Testis (tissue), 3 donors: ENCODE results near the gene PWP2. TPM values are rescaled to one million over a fixed set of nuclear protein-coding genes. Genes with fewer than 3 reads are reported as not detected.
"Not testable (repeated sequence)": the region's sequence is repeated elsewhere in the genome, so short reads cannot be mapped to it uniquely, and the experiment has no call there.

Experiments used
- DNase-seq: peaks from one replicate; pipeline ENCODE4 v3.0.0-alpha.2; 2019
- H3K27ac ChIP-seq, 2 donors: fragments of 200-600 bp; sonication (generic); one replicate each; pipeline ENCODE4 v1.5.1; 2019
- H3K27me3 ChIP-seq: fragments of 200-600 bp; sonication (generic); one replicate; pipeline ENCODE4 v1.5.1; 2019
- H3K36me3 ChIP-seq: fragments of 200-600 bp; sonication (generic); one replicate; pipeline ENCODE4 v1.5.1; 2017; ENCODE audit warnings: low read depth; ENCODE audit errors: missing control alignments
- H3K4me1 ChIP-seq: fragments of 200-600 bp; sonication (generic); one replicate; pipeline ENCODE4 v1.5.1; 2019
- H3K4me3 ChIP-seq, 2 donors: fragments of 200-600 bp; sonication (generic); one replicate each; pipeline ENCODE4 v1.5.1; 2017 to 2019
- H3K9me3 ChIP-seq: fragments of 200-600 bp; sonication (generic); one replicate; pipeline ENCODE4 v1.5.1; 2017
- CTCF ChIP-seq, 3 experiments: fragments of 450-650 bp in 2 of 3; fragments of 200-600 bp in 1 of 3; sonication (generic) in 1 of 3; IDR thresholded peaks; one replicate each; pipeline ENCODE4 v1.5.1; 2016 to 2019; ENCODE audit warnings: antibody characterized with exemption in 3 of 3, mild to moderate bottlenecking in 2 of 3, moderate library complexity in 1 of 3
- POLR2A ChIP-seq: fragments of 450-650 bp; IDR thresholded peaks from one replicate; pipeline ENCODE4 v1.6.1; 2017; ENCODE audit warnings: antibody characterized with exemption, mild to moderate bottlenecking, moderate library complexity
- WGBS, 2 donors: methylation state at CpG; one replicate each; pipeline ENCODE4 v1.1.5; 2018; 5-methylcytosine and 5-hydroxymethylcytosine counted together
- intact Hi-C: fragments of 100-400 bp; cut with DNase I; formaldehyde crosslinking; loops from one replicate; pipeline ENCODE4 v1.15.1; 2023; ENCODE audit warnings: low total_unique reads
- polyA plus RNA-seq: library from polyadenylated mRNA; stranded (reverse); fragments of 350-450 nt; fragmentation: Illumina TruSeq; extraction: RNeasy Lipid Tissue Mini Kit (QIAGEN cat#74804); gene quantifications from one replicate; pipeline ENCODE4 v1.2.3, GENCODE V29; 2014; ENCODE audit warnings: low read depth, low replicate concordance; ENCODE audit not compliant: insufficient read depth
- total RNA-seq, 2 donors: library from RNA; depleted of rRNA; stranded (reverse); fragments of >200 nt; gene quantifications; one replicate each; pipeline ENCODE4 v1.2.3, GENCODE V29; 2016

PWP2 gene
- total and polyA plus RNA-seq, 3 donors from 2014 or later = 7.8 to 23.7 (median 10.8) TPM

- WGBS, 2 donors = 80 to 86% methylated on average over 1 of the region's 1 CpG
- H3K27me3 ChIP-seq = no peaks in the 10 kb centered on the region
- no peaks in the 10 kb centered on the region for H3K36me3 ChIP-seq
- H3K27ac ChIP-seq = no peak overlapping the region
- no peak overlapping the region for H3K4me3 ChIP-seq
- H3K4me1 ChIP-seq = no peaks in the 10 kb centered on the region
- no peak for TF ChIP-seq POLR2A
- no peak for TF ChIP-seq CTCF (IDR thresholded peaks at IDR 0.05)
- H3K9me3 ChIP-seq = no peaks in the 10 kb centered on the region
- intact Hi-C loops = no loop called here
- peak; percentile 6 for DNase-seq
Observed at GRCh38 chr21:44094832-44095231, 12.4 kb upstream of the PWP2 start.

- intact Hi-C loops, H3K27ac ChIP-seq, H3K9me3 ChIP-seq, H3K4me1 ChIP-seq, H3K27me3 ChIP-seq, H3K36me3 ChIP-seq, H3K4me3 ChIP-seq, DNase-seq: not testable (repeated sequence)
- WGBS, 2 donors = no CpG with 5 or more reads among the region's 6 CpGs
Observed at GRCh38 chr21:44098507-44098906, 8.7 kb upstream of the PWP2 start.

- H3K9me3 ChIP-seq, H3K36me3 ChIP-seq, H3K27ac ChIP-seq, DNase-seq, H3K27me3 ChIP-seq, intact Hi-C loops, H3K4me1 ChIP-seq, H3K4me3 ChIP-seq: not testable (repeated sequence)
- no CpG with 5 or more reads among the region's 13 CpGs for WGBS, 2 donors
Observed at GRCh38 chr21:44098964-44099363, 8.2 kb upstream of the PWP2 start.

GRCh38 chr21:44107589-44107988 lies 390 bp downstream of the PWP2 start:
- H3K27ac ChIP-seq, H3K9me3 ChIP-seq, H3K36me3 ChIP-seq, H3K4me1 ChIP-seq, H3K27me3 ChIP-seq, intact Hi-C loops, DNase-seq: not testable (repeated sequence)
- WGBS, 2 donors = no CpG with 5 or more reads among the region's 31 CpGs
- H3K4me3 ChIP-seq = peak overlapping the region in 1 of 2 donors; percentile 44

GRCh38 chr21:44113702-44114371 lies 6.6 kb downstream of the PWP2 start:
- DNase-seq, H3K9me3 ChIP-seq, H3K4me3 ChIP-seq, H3K36me3 ChIP-seq, H3K27ac ChIP-seq, H3K27me3 ChIP-seq, intact Hi-C loops, H3K4me1 ChIP-seq: not testable (repeated sequence)
- no CpG with 5 or more reads among the region's 33 CpGs for WGBS, 2 donors

GRCh38 chr21:44122131-44122530 lies 14.9 kb downstream of the PWP2 start:
- intact Hi-C loops, H3K4me1 ChIP-seq, H3K36me3 ChIP-seq, DNase-seq, H3K27me3 ChIP-seq, H3K4me3 ChIP-seq, H3K9me3 ChIP-seq, H3K27ac ChIP-seq: not testable (repeated sequence)
- WGBS, 2 donors = no CpG with 5 or more reads among the region's 10 CpGs

GRCh38 chr21:44127827-44128226 lies 20.6 kb downstream of the PWP2 start:
- no CpG with 5 or more reads among the region's 19 CpGs for WGBS, 2 donors
- intact Hi-C loops, H3K27me3 ChIP-seq, H3K4me3 ChIP-seq, DNase-seq, H3K36me3 ChIP-seq, H3K27ac ChIP-seq, H3K9me3 ChIP-seq, H3K4me1 ChIP-seq: not testable (repeated sequence)

- WGBS, 2 donors = no CpG with 5 or more reads among the region's 35 CpGs
- H3K27ac ChIP-seq, H3K4me1 ChIP-seq, H3K9me3 ChIP-seq, H3K4me3 ChIP-seq, H3K36me3 ChIP-seq, DNase-seq, H3K27me3 ChIP-seq, intact Hi-C loops: not testable (repeated sequence)
Observed at GRCh38 chr21:44133715-44134057, 26.5 kb downstream of the PWP2 start.

GRCh38 chr21:44134732-44135131 lies 27.5 kb downstream of the PWP2 start:
- H3K36me3 ChIP-seq, DNase-seq, H3K9me3 ChIP-seq, intact Hi-C loops, H3K4me1 ChIP-seq, H3K27me3 ChIP-seq, H3K4me3 ChIP-seq, H3K27ac ChIP-seq: not testable (repeated sequence)
- WGBS, 2 donors = no CpG with 5 or more reads among the region's 8 CpGs

- WGBS, 2 donors = no CpG with 5 or more reads among the region's 15 CpGs
- H3K36me3 ChIP-seq, H3K27me3 ChIP-seq, H3K4me3 ChIP-seq, DNase-seq, H3K4me1 ChIP-seq, H3K9me3 ChIP-seq, H3K27ac ChIP-seq, intact Hi-C loops: not testable (repeated sequence)
Observed at GRCh38 chr21:44138039-44138438, 30.8 kb downstream of the PWP2 start.

GRCh38 chr21:44139787-44140551 lies 32.8 kb downstream of the PWP2 start:
- H3K9me3 ChIP-seq, H3K4me3 ChIP-seq, intact Hi-C loops, DNase-seq, H3K27me3 ChIP-seq, H3K27ac ChIP-seq, H3K36me3 ChIP-seq, H3K4me1 ChIP-seq: not testable (repeated sequence)
- WGBS, 2 donors = no CpG with 5 or more reads among the region's 30 CpGs
